Hepatocyte (in vitro differentiated cells): ENCODE measurements around the gene OR51A4. TPM values are rescaled to one million over a fixed set of nuclear protein-coding genes. Genes with fewer than 3 reads are reported as not detected.

Experiments
- DNase-seq: peaks from one replicate; pipeline ENCODE4 v3.0.0-alpha.2; 2016; ENCODE audit warnings: low spot score
- H2AFZ ChIP-seq: fragments of 200-600 bp; sonication (generic); 2 replicates; pipeline ENCODE4 v1.6.0; 2016; ENCODE audit warnings: antibody characterized with exemption, mild to moderate bottlenecking
- H3K27ac ChIP-seq: fragments of 200-600 bp; sonication (generic); 2 replicates; pipeline ENCODE4 v1.5.1; 2016; ENCODE audit warnings: mild to moderate bottlenecking
- H3K27me3 ChIP-seq: fragments of 200-600 bp; sonication (generic); 2 replicates; pipeline ENCODE4 v1.6.1; 2016
- H3K36me3 ChIP-seq: fragments of 200-600 bp; sonication (generic); replicated peaks from 2 replicates; pipeline ENCODE4 v1.5.1; 2016; ENCODE audit warnings: low read depth; ENCODE audit not compliant: insufficient read depth
- H3K4me1 ChIP-seq: fragments of 200-600 bp; sonication (generic); 2 replicates; pipeline ENCODE4 v1.5.1; 2016; ENCODE audit warnings: mild to moderate bottlenecking, moderate library complexity; ENCODE audit not compliant: insufficient read depth
- H3K4me2 ChIP-seq: fragments of 200-600 bp; sonication (generic); 2 replicates; pipeline ENCODE4 v1.6.0; 2016
- H3K4me3 ChIP-seq: fragments of 200-600 bp; sonication (generic); 2 replicates; pipeline ENCODE4 v1.5.1; 2016; ENCODE audit warnings: mild to moderate bottlenecking
- H3K79me2 ChIP-seq: fragments of 200-600 bp; sonication (generic); 2 replicates; pipeline ENCODE4 v1.6.0; 2017; ENCODE audit warnings: mild to moderate bottlenecking
- H3K9me2 ChIP-seq: fragments of 200-600 bp; sonication (generic); replicated peaks from 2 replicates; pipeline ENCODE4 v1.6.0; 2017; ENCODE audit warnings: mild to moderate bottlenecking; ENCODE audit not compliant: insufficient read depth
- H3K9me3 ChIP-seq: fragments of 200-600 bp; sonication (generic); 2 replicates; pipeline ENCODE4 v1.5.1; 2016; ENCODE audit warnings: low read depth, mild to moderate bottlenecking
- H4K20me1 ChIP-seq: fragments of 200-600 bp; sonication (generic); 2 replicates; pipeline ENCODE4 v1.6.0; 2016; ENCODE audit warnings: mild to moderate bottlenecking; ENCODE audit not compliant: insufficient read depth, poor library complexity, severe bottlenecking
- EZH2 ChIP-seq: fragments of 200-600 bp; sonication (generic); IDR thresholded peaks from 2 replicates; pipeline ENCODE4 v1.6.1; 2016; ENCODE audit warnings: antibody characterized with exemption, mild to moderate bottlenecking, borderline replicate concordance
- EZH2phosphoT487 ChIP-seq: fragments of 200-600 bp; sonication (generic); IDR thresholded peaks from one replicate; pipeline ENCODE4 v1.6.1; 2018; ENCODE audit warnings: antibody characterized with exemption, mild to moderate bottlenecking, low read depth, moderate library complexity; ENCODE audit not compliant: unreplicated experiment, severe bottlenecking
- WGBS: methylation state at CpG from one replicate; pipeline ENCODE4 v1.1.6; 2016; ENCODE audit warnings: low lambda C conversion rate; ENCODE audit errors: missing lambda C conversion rate; 5-methylcytosine and 5-hydroxymethylcytosine counted together
- polyA plus RNA-seq: library from polyadenylated mRNA; unstranded; fragments of >200 nt; fragmentation: Nextera tagmentation; extraction: Ambion mirVana; gene quantifications from 2 replicates; pipeline ENCODE4 v1.2.1, GENCODE V29; 2016
- total RNA-seq: library from RNA; depleted of rRNA; stranded (reverse); fragments of >200 nt; gene quantifications from 2 replicates; pipeline ENCODE4 v1.2.3, GENCODE V29; 2014
- TF ChIP-seq, protein P1 (sequence below): fragments of 200-600 bp; sonication (generic); IDR thresholded peaks from 2 replicates; pipeline ENCODE4 v1.5.1; 2016; ENCODE audit warnings: antibody characterized with exemption, mild to moderate bottlenecking; ENCODE audit not compliant: poor library complexity

OR51A4 gene
- total and polyA plus RNA-seq, 2 experiments from 2014 or later: not detected

DNA sequence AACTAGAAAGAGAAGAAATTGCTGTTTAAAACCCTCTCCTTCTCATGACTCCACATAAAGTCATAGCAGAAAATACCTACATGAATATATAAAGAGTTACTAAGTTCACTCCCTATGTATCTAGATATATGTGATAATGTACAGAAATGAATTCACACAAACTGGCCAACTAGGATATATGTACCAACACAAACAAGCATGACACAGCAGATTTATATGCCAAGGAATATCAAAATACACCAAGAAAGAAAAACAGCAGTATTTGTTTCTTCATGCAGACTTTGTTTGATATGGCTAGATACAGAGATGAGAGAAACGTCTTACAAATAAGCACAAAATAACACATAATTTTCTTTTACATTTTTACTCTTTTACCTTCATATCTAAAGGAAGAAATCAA lies 25.1 kb downstream of the OR51A4 start:
- no peaks in the 10 kb centered on the region for H3K9me3 ChIP-seq
- H4K20me1 ChIP-seq: no peaks in the 10 kb centered on the region
- H3K27ac ChIP-seq: no peak overlapping the region
- no peak for TF ChIP-seq EZH2
- TF ChIP-seq, protein P1, sequence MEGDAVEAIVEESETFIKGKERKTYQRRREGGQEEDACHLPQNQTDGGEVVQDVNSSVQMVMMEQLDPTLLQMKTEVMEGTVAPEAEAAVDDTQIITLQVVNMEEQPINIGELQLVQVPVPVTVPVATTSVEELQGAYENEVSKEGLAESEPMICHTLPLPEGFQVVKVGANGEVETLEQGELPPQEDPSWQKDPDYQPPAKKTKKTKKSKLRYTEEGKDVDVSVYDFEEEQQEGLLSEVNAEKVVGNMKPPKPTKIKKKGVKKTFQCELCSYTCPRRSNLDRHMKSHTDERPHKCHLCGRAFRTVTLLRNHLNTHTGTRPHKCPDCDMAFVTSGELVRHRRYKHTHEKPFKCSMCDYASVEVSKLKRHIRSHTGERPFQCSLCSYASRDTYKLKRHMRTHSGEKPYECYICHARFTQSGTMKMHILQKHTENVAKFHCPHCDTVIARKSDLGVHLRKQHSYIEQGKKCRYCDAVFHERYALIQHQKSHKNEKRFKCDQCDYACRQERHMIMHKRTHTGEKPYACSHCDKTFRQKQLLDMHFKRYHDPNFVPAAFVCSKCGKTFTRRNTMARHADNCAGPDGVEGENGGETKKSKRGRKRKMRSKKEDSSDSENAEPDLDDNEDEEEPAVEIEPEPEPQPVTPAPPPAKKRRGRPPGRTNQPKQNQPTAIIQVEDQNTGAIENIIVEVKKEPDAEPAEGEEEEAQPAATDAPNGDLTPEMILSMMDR: no peak
- no peak for TF ChIP-seq EZH2phosphoT487
- H3K27me3 ChIP-seq: no peaks in the 10 kb centered on the region
- no peak overlapping the region for H3K4me3 ChIP-seq
- H3K36me3 ChIP-seq: no peaks in the 10 kb centered on the region
- no peaks in the 10 kb centered on the region for H3K4me1 ChIP-seq
- no peak overlapping the region for H2AFZ ChIP-seq
- 87% methylated on average over 1 of the region's 1 CpG for WGBS
- H3K79me2 ChIP-seq: no peaks in the 10 kb centered on the region
- H3K9me2 ChIP-seq: no peaks in the 10 kb centered on the region
- H3K4me2 ChIP-seq: no peak overlapping the region
- DNase-seq: no peak

DNA sequence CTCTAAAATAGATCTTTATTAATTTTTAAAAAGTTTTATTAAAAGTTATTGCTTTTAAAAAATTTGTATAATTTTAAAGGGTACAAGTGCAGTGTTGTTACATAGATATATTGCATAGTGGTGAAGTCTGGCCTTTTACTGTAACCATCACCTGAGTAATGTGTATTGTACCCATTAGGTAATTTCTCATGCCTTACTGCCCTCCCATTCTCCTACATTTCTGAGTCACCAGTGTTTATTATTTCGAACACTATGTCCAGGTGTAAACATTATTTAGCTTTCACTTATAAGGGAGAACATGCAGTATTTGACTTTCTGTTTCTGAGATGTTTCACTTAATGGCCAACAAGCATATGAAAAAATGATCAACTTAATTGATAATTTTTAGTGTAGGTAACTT lies 25.6 kb downstream of the OR51A4 start:
- WGBS: 81% methylated on average over 1 of the region's 1 CpG
- H3K36me3 ChIP-seq: no peaks in the 10 kb centered on the region

DNA sequence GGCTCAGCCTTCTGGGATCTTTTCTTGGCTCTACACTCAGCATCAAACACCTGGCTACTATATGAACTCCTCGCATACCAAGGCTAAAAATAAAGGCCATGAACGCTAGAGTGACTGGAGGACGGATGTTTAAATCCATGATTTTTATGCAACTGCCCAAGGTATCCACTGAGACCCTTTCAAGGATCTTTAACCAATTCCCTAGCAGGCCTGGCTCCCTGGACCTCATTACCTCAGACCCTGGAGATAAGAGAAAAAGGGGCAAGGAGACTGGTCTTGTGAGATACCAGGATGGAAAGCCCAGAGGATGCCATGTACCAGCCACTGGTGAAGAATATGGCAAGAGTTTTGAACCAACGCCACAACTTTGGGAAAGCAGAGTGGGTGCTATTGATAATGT lies 28.2 kb downstream of the OR51A4 start, which contains the start of gene OR51G2:
Gene OR51G2 (minus strand): TSS at position 101 of the 400 bp plus-strand sequence. CDS start 3,687 bp downstream, outside the sequence.
- no peaks in the 10 kb centered on the region for H3K36me3 ChIP-seq
- H3K4me2 ChIP-seq: no peak within 1 kb of the TSS
- H3K27ac ChIP-seq: no peak within 1 kb of the TSS
- no peak for DNase-seq
- 87% methylated on average over 4 of the region's 4 CpGs for WGBS
- no peaks in the 10 kb centered on the region for H3K9me2 ChIP-seq
- H3K4me3 ChIP-seq: no peak within 1 kb of the TSS
- TF ChIP-seq, protein P1: no peak
- no peak for TF ChIP-seq EZH2
- TF ChIP-seq EZH2phosphoT487: no peak
- H3K27me3 ChIP-seq: no peaks in the 10 kb centered on the region
- no peak within 1 kb of the TSS for H2AFZ ChIP-seq
- H3K4me1 ChIP-seq: no peaks in the 10 kb centered on the region
- H3K79me2 ChIP-seq: no peaks in the 10 kb centered on the region
- H3K9me3 ChIP-seq: no peaks in the 10 kb centered on the region
- H4K20me1 ChIP-seq: no peaks in the 10 kb centered on the region

More for the DNA sequence above, 25.6 kb downstream of the OR51A4 start:
- H3K79me2 ChIP-seq: no peaks in the 10 kb centered on the region
- H3K4me1 ChIP-seq: no peaks in the 10 kb centered on the region
- DNase-seq: no peak
- no peak overlapping the region for H3K27ac ChIP-seq
- no peaks in the 10 kb centered on the region for H3K9me2 ChIP-seq
- H3K4me2 ChIP-seq: no peak overlapping the region
- no peaks in the 10 kb centered on the region for H3K27me3 ChIP-seq
- H3K4me3 ChIP-seq: no peak overlapping the region
- H3K9me3 ChIP-seq: no peaks in the 10 kb centered on the region
- TF ChIP-seq EZH2phosphoT487: no peak
- H4K20me1 ChIP-seq: no peaks in the 10 kb centered on the region
- H2AFZ ChIP-seq: no peak overlapping the region

DNA sequence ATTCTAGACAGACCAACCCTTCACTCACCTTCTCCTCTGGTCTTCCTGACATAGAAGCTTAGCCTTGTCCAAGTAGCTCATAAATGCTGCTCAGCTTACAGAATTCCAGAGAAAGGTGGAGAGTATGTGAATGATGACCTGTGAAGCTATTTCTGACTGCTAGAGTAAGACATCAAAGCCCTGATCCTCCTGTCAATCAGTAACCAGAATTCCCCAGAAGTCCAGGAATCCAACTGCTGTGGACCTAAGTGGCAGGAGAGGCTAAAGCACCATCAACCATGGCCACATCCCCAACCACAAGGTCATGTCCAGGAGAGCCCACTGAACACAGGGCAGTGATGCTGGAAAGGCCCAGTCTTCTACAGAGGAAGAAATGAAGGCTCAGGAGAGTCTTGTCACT lies 30.8 kb downstream of the OR51A4 start:
- Histone ChIP-seq H3K4me2 (no peak overlapping the region), H3K9me3 (no peaks in the 10 kb centered on the region), H3K27me3 (no peaks in the 10 kb centered on the region), H3K4me1 (no peaks in the 10 kb centered on the region), H3K9me2 (no peaks in the 10 kb centered on the region), H3K79me2 (no peaks in the 10 kb centered on the region), H3K36me3 (no peaks in the 10 kb centered on the region), H3K27ac (peak overlapping the region; percentile 71), H4K20me1 (no peaks in the 10 kb centered on the region), H3K4me3 (no peak overlapping the region), H2AFZ (no peak overlapping the region)
- no peak for TF ChIP-seq EZH2
- TF ChIP-seq, protein P1: no peak
- TF ChIP-seq EZH2phosphoT487: no peak
- DNase-seq: peak; percentile 49
